Lung (tissue), 12 donors: ENCODE data around the gene SFN. TPM values are rescaled to one million over a fixed set of nuclear protein-coding genes. Genes with fewer than 3 reads are reported as not detected.
"Not testable (repeated sequence)": the region's sequence is repeated elsewhere in the genome, so short reads cannot be mapped to it uniquely, and the experiment has no call there.

ENCODE experiments used
- ATAC-seq: fragments of 200-7000 bp; cut with Tn5 transposase; one replicate; pipeline ENCODE4 v1.9.1; 2020; ENCODE audit warnings: moderate number of reproducible peaks; ENCODE audit not compliant: insufficient read depth, low FRiP score
- DNase-seq, 3 donors: peaks; one replicate each; pipeline ENCODE4 v3.0.0-alpha.2; 2013 to 2017
- H3K27ac ChIP-seq, 2 donors: one replicate each; pipeline ENCODE4 v1.5.1; 2013; ENCODE audit warnings: mild to moderate bottlenecking in 2 of 2, moderate library complexity in 2 of 2, control low read depth in 1 of 2, inconsistent platforms in 1 of 2, low read depth in 1 of 2, low read length in 1 of 2
- H3K27me3 ChIP-seq, 3 donors: one replicate each; pipeline ENCODE4 v1.5.1; 2013; ENCODE audit warnings: low read length in 2 of 3; ENCODE audit not compliant: control insufficient read depth in 3 of 3, insufficient read depth in 3 of 3
- H3K36me3 ChIP-seq, 4 donors: one replicate each; pipeline ENCODE4 v1.5.1; 2013; ENCODE audit warnings: low read length in 4 of 4, mild to moderate bottlenecking in 1 of 4, moderate library complexity in 1 of 4; ENCODE audit not compliant: control insufficient read depth in 4 of 4, insufficient read depth in 4 of 4
- H3K4me1 ChIP-seq, 5 donors: one replicate each; pipeline ENCODE4 v1.5.1; 2013; ENCODE audit warnings: low read length in 5 of 5, mild to moderate bottlenecking in 2 of 5, moderate library complexity in 1 of 5; ENCODE audit not compliant: control insufficient read depth in 5 of 5, insufficient read depth in 5 of 5
- H3K4me3 ChIP-seq: one replicate; pipeline ENCODE4 v1.5.1; 2013; ENCODE audit warnings: mild to moderate bottlenecking, control low read depth, moderate library complexity
- H3K9ac ChIP-seq, 2 donors: one replicate each; pipeline ENCODE4 v1.5.1; 2013; ENCODE audit warnings: low read length in 2 of 2, control low read depth in 1 of 2; ENCODE audit not compliant: insufficient read depth in 1 of 2
- H3K9me3 ChIP-seq, 4 donors: one replicate each; pipeline ENCODE4 v1.5.1; 2013; ENCODE audit warnings: low read length in 3 of 4, mild to moderate bottlenecking in 1 of 4, moderate library complexity in 1 of 4; ENCODE audit not compliant: control insufficient read depth in 4 of 4, insufficient read depth in 3 of 4
- CTCF ChIP-seq: IDR thresholded peaks from 2 replicates; pipeline ENCODE4 v1.5.1; 2012; ENCODE audit warnings: mild to moderate bottlenecking; ENCODE audit errors: control extremely low read depth, extremely low read depth
- WGBS, 2 donors: extraction: QIAGEN DNeasy Blood & Tissue Kit; methylation state at CpG; one replicate each; pipeline ENCODE4 v1.1.7; 2013; 5-methylcytosine and 5-hydroxymethylcytosine counted together
- polyA plus RNA-seq, 2 donors: library from polyadenylated mRNA; stranded (reverse); fragments of 200-250 nt; gene quantifications; one replicate each; pipeline ENCODE4 v1.2.1, GENCODE V29; 2013
- total RNA-seq, 2 donors: library from RNA; depleted of rRNA in 1 of 2; stranded (reverse); fragments of >200 nt in 1 of 2; gene quantifications; one replicate each; pipeline ENCODE4 v1.2.1, GENCODE V29; 2014 to 2021
- donor health status: control.
- donor health status: control.
- donor health status: Bipolar disorder and iron deficiency.
- donor health status: healthy.
- donor health status: DM: yes; HTN: yes; CAD: no.

SFN gene
- total and polyA plus RNA-seq, 4 donors = 1.4 to 178 (median 109) TPM

DNA sequence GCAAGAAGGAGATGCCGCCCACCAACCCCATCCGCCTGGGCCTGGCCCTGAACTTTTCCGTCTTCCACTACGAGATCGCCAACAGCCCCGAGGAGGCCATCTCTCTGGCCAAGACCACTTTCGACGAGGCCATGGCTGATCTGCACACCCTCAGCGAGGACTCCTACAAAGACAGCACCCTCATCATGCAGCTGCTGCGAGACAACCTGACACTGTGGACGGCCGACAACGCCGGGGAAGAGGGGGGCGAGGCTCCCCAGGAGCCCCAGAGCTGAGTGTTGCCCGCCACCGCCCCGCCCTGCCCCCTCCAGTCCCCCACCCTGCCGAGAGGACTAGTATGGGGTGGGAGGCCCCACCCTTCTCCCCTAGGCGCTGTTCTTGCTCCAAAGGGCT, 732 bp downstream of the SFN start:
- DNase-seq = no peak
- H3K4me3 ChIP-seq = peak overlapping the region; percentile 49
- H3K27ac ChIP-seq = peak overlapping the region in 1 of 2 donors; percentile 82

GRCh38 chr1:26864610-26865480, 1.9 kb downstream of the SFN start:
- Histone ChIP-seq H3K4me1 (peaks cover 0 to 12% (median 0%) of the 10 kb centered on the region in 5 donors), H3K9ac (peak overlapping the region; percentile 55 to 68), H3K27me3 (no peaks in the 10 kb centered on the region), H3K36me3 (no peaks in the 10 kb centered on the region), H3K27ac (peak overlapping the region; percentile 95 to 97), H3K9me3 (no peaks in the 10 kb centered on the region), H3K4me3 (peak overlapping the region; percentile 49)
- WGBS, 2 donors = 0 to 1% methylated on average over 75 of the region's 75 CpGs
- TF ChIP-seq CTCF = no peak
- DNase-seq = peak; percentile 96 to 98 (median 98)
- ATAC-seq = peak; percentile 94

More for the DNA sequence above, 732 bp downstream of the SFN start:
- Histone ChIP-seq H3K36me3 (no peaks in the 10 kb centered on the region), H3K27me3 (no peaks in the 10 kb centered on the region), H3K9ac (no peak overlapping the region), H3K4me1 (peaks cover 0 to 12% (median 0%) of the 10 kb centered on the region in 5 donors), H3K9me3 (no peaks in the 10 kb centered on the region)
- WGBS, 2 donors = 67 to 81% methylated on average over 20 of the region's 20 CpGs
- ATAC-seq = no peak
- no peak for TF ChIP-seq CTCF

DNA sequence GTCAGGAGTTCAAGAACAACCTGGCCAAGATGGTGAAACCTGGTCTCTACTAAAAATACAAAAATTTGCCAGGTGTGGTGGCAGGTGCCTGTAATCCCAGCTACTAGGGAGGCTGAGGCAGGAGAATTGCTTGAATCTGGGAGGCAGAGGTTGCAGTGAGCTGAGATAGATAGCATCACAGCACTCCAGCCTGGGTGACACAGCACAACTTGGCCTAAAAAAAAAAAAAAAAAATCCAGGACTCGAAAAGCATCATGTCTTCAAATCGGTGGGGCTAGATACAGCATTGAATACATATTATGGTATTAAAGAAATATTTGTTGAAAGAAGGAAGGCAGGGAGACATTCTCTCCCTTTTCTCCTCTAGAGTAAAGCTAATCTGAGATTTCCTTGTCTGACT, 10.1 kb downstream of the SFN start:
- not testable (repeated sequence) for H3K27ac ChIP-seq, H3K9ac ChIP-seq, H3K4me3 ChIP-seq, ATAC-seq, H3K36me3 ChIP-seq, H3K9me3 ChIP-seq, H3K27me3 ChIP-seq, DNase-seq, H3K4me1 ChIP-seq
- 70 to 80% methylated on average over 2 of the region's 2 CpGs for WGBS, 2 donors

GRCh38 chr1:26874896-26875295, 11.9 kb downstream of the SFN start:
- ATAC-seq (no peak), DNase-seq (no peak)
- no peaks in the 10 kb centered on the region for H3K27me3 ChIP-seq
- no peaks in the 10 kb centered on the region for H3K4me1 ChIP-seq
- H3K4me3 ChIP-seq = no peak overlapping the region
- no peak overlapping the region for H3K27ac ChIP-seq
- WGBS, 2 donors = 77 to 83% methylated on average over 4 of the region's 4 CpGs
- peaks cover 0 to 14% (median 11%) of the 10 kb centered on the region in 4 donors for H3K36me3 ChIP-seq
- H3K9me3 ChIP-seq = no peaks in the 10 kb centered on the region
- TF ChIP-seq CTCF = no peak
- no peak overlapping the region for H3K9ac ChIP-seq
